Endothelial cell (in vitro differentiated cells): ENCODE data around the gene FOXS1. TPM values are rescaled to one million over a fixed set of nuclear protein-coding genes. Genes with fewer than 3 reads are reported as not detected.

Experiments used
- DNase-seq: peaks from one replicate; pipeline ENCODE4 v3.0.0; 2021; ENCODE audit warnings: low spot score
- H3K27ac Mint-ChIP-seq: one replicate; pipeline ENCODE4 v1.8.0; 2021; ENCODE audit warnings: mixed read lengths, inconsistent platforms; ENCODE audit not compliant: unreplicated experiment
- H3K27me3 Mint-ChIP-seq: one replicate; pipeline ENCODE4 v1.8.0; 2021; ENCODE audit warnings: mild to moderate bottlenecking, moderate library complexity, mixed read lengths, inconsistent platforms; ENCODE audit not compliant: unreplicated experiment
- H3K36me3 Mint-ChIP-seq: one replicate; pipeline ENCODE4 v1.8.0; 2021; ENCODE audit warnings: mild to moderate bottlenecking, low read depth, mixed read lengths, inconsistent platforms; ENCODE audit not compliant: unreplicated experiment
- H3K4me1 Mint-ChIP-seq: one replicate; pipeline ENCODE4 v1.8.0; 2021; ENCODE audit warnings: mild to moderate bottlenecking, mixed read lengths, inconsistent platforms; ENCODE audit not compliant: unreplicated experiment
- H3K4me3 Mint-ChIP-seq: one replicate; pipeline ENCODE4 v1.8.0; 2021; ENCODE audit warnings: mild to moderate bottlenecking, mixed read lengths, inconsistent platforms; ENCODE audit not compliant: unreplicated experiment
- H3K9me3 Mint-ChIP-seq: one replicate; pipeline ENCODE4 v1.8.0; 2021; ENCODE audit warnings: mixed read lengths, inconsistent platforms; ENCODE audit not compliant: unreplicated experiment
- total RNA-seq: library from RNA; stranded (reverse); fragmentation: NEBNext Ultra II Directional; extraction: Animal tissue kit (Norgen Biotek cat#: 25700); gene quantifications from one replicate; pipeline ENCODE4 v1.2.1, GENCODE V29; 2021; ENCODE audit not compliant: unreplicated experiment
- TF ChIP-seq, protein P1 (sequence below): fragments of 200-600 bp; sonication (generic); IDR thresholded peaks from one replicate; pipeline ENCODE4 v1.5.0; 2021; ENCODE audit warnings: antibody characterized with exemption; ENCODE audit not compliant: unreplicated experiment

FOXS1 gene
- total RNA-seq, 1 donor from 2014 or later, result 9.6 TPM

DNA sequence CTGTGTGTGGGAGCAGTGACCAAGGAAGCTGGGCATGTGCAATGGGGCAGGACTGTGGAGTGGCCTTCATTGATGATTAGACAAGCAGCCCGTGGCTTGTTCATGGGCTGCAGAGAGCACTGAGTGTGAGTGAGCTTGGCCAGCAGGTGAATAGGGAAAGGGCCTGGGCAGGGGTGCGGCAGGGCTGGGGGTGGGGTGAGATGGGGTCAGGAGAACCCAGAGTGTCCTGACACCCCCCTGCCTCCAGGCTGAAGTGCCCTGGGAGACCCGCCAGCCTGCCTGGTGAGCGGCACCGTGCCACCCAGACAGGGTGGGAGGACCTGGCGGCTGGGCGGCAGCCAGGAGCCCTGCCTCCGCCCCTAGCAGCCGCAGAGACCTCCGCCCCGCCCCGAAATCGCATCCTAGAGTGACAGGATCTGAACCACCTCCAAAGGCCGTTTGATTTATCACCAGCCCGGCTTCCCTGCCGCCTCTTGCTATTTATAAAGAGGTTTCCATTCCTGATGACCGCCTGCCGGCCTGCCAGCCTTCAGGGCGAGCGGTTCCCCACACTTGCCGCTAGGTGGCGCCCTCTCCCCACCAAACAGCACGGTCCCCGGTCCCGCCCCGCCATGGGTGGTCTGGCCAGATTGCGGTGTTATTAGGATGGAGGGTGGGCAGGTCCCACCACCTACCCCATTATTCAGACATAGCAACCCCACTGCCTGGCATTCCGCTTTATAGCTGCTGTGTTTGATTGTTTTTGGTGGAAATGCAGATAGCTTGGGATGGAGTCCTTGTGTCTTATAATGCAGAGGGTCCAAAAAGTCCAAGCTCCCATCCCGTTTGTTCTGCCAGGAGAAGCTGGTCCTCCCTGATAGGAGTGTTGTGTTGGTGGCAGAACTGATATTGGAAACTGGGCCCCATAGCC is 22.7 kb downstream of the FOXS1 start:
- Mint-ChIP-seq H3K27ac (no peak overlapping the region), H3K36me3 (peaks cover 3% of the 10 kb centered on the region), H3K27me3 (peaks cover 6% of the 10 kb centered on the region), H3K9me3 (no peaks in the 10 kb centered on the region), H3K4me1 (peaks cover 6% of the 10 kb centered on the region), H3K4me3 (no peak overlapping the region)
- TF ChIP-seq, protein P1, sequence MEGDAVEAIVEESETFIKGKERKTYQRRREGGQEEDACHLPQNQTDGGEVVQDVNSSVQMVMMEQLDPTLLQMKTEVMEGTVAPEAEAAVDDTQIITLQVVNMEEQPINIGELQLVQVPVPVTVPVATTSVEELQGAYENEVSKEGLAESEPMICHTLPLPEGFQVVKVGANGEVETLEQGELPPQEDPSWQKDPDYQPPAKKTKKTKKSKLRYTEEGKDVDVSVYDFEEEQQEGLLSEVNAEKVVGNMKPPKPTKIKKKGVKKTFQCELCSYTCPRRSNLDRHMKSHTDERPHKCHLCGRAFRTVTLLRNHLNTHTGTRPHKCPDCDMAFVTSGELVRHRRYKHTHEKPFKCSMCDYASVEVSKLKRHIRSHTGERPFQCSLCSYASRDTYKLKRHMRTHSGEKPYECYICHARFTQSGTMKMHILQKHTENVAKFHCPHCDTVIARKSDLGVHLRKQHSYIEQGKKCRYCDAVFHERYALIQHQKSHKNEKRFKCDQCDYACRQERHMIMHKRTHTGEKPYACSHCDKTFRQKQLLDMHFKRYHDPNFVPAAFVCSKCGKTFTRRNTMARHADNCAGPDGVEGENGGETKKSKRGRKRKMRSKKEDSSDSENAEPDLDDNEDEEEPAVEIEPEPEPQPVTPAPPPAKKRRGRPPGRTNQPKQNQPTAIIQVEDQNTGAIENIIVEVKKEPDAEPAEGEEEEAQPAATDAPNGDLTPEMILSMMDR, result peak; percentile 99
- peak; percentile 86 for DNase-seq

DNA sequence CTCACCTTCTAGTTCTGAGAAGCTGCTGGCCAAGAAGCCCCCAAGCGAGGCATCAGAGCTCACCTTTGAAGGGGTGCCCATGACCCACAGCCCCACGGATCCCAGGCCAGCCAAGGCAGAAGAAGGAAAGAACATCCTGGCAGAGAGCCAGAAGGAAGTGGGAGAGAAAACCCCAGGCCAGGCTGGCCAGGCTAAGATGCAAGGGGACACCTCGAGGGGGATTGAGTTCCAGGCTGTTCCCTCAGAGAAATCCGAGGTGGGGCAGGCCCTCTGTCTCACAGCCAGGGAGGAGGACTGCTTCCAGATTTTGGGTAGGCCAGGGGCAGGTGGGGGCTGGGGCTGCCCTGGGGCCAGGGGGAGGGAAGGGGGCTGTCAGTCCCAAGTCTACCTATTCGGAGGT is 24.0 kb downstream of the FOXS1 start:
- TF ChIP-seq, protein P1, result no peak
- no peak overlapping the region for H3K27ac Mint-ChIP-seq
- DNase-seq, result no peak

DNA sequence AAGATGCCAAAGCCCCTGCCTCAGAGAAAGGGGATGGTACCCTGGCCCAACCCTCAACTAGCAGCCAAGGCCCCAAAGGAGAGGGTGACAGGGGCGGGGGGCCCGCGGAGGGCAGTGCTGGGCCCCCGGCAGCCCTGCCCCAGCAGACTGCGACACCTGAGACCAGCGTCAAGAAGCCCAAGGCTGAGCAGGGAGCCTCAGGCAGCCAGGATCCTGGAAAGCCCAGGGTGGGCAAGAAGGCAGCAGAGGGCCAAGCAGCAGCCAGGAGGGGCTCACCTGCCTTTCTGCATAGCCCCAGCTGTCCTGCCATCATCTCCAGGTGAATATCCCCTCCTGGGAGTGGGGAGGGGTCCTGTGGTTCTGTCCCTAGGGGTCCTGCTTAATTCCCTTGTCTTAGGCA is 25.2 kb downstream of the FOXS1 start:
- H3K9me3 Mint-ChIP-seq, result no peaks in the 10 kb centered on the region
- TF ChIP-seq, protein P1, result no peak
- DNase-seq, result no peak
- peaks cover 8% of the 10 kb centered on the region for H3K4me1 Mint-ChIP-seq
- peaks cover 3% of the 10 kb centered on the region for H3K36me3 Mint-ChIP-seq
- H3K27ac Mint-ChIP-seq, result no peak overlapping the region
- H3K27me3 Mint-ChIP-seq, result peaks cover 6% of the 10 kb centered on the region
- H3K4me3 Mint-ChIP-seq, result no peak overlapping the region

More for the DNA sequence above, 24.0 kb downstream of the FOXS1 start:
- no peaks in the 10 kb centered on the region for H3K9me3 Mint-ChIP-seq
- peaks cover 3% of the 10 kb centered on the region for H3K36me3 Mint-ChIP-seq
- no peak overlapping the region for H3K4me3 Mint-ChIP-seq
- peaks cover 6% of the 10 kb centered on the region for H3K27me3 Mint-ChIP-seq
- peaks cover 6% of the 10 kb centered on the region for H3K4me1 Mint-ChIP-seq

DNA sequence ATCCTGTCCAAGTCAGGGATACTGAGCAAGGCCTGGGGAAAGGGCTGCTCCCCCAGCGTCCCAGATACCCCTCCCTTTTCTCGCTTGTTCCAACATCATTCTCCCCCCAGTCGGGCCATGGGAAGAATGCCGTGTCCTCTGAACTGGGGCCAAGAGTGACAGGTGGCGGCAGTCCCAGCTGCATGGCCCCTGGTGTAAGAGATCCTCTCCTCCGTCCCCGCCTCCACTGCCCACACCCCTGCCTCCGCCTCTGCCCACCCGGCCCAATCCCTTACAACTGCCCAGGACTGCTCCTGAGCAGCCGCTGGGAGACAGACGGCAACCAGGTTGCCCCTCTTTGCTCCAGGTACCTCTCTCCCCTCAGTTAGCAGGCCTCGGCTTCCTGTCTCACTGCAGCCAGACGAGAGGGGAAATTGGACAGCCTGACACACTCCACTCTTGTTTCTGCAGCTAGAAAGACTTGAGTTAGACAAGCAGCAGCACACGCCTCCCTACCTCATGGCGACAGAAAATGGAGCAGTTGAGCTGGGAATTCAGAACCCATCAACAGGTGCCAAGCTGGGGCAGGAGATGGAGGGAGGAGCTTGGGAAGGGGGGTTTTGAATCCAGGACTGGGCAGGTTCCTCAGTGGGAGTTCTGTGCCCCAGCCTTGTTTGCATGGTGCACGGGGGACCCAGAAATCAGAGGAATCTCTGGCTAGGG is 26.2 kb downstream of the FOXS1 start, which contains the start of gene MYLK2:
Gene MYLK2, plus strand, starts transcription at position 274 of the 702 bp plus-strand sequence. Its CDS starts 225 bp downstream, at position 499.
- H3K27me3 Mint-ChIP-seq, result peaks cover 6% of the 10 kb centered on the region
- DNase-seq, result no peak
- H3K9me3 Mint-ChIP-seq, result no peaks in the 10 kb centered on the region
- H3K27ac Mint-ChIP-seq, result no peak within 1 kb of the TSS
- TF ChIP-seq, protein P1, result no peak
- H3K4me3 Mint-ChIP-seq, result no peak within 1 kb of the TSS
- peaks cover 11% of the 10 kb centered on the region for H3K4me1 Mint-ChIP-seq
- peaks cover 3% of the 10 kb centered on the region for H3K36me3 Mint-ChIP-seq
